Measurements from ENCODE around the gene FAM118B.

DNA sequence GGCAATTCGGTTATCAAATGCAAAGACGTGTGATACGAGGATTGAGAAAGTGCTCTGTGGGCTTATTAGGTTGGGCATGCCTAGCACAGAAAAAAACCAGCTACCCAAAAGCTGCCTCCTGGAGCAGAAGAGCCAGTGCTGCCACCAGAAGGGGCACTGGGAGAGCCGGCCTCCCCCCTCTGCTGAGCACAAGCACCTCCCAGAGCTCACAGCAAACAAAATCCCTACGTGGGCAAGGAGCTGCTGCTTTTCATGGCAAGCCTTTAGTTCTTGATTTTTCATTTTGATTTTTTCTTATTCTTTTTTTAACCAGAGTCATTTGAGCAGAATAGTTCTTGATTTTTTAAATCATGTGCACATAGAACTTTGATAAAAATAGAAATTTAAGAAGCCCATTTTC, 12.9 kb upstream of the FAM118B start:
- TF ChIP-seq, protein P1, sequence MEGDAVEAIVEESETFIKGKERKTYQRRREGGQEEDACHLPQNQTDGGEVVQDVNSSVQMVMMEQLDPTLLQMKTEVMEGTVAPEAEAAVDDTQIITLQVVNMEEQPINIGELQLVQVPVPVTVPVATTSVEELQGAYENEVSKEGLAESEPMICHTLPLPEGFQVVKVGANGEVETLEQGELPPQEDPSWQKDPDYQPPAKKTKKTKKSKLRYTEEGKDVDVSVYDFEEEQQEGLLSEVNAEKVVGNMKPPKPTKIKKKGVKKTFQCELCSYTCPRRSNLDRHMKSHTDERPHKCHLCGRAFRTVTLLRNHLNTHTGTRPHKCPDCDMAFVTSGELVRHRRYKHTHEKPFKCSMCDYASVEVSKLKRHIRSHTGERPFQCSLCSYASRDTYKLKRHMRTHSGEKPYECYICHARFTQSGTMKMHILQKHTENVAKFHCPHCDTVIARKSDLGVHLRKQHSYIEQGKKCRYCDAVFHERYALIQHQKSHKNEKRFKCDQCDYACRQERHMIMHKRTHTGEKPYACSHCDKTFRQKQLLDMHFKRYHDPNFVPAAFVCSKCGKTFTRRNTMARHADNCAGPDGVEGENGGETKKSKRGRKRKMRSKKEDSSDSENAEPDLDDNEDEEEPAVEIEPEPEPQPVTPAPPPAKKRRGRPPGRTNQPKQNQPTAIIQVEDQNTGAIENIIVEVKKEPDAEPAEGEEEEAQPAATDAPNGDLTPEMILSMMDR (IDR thresholded peaks at IDR 0.05): no peak
- TF ChIP-seq POLR2AphosphoS5 (IDR thresholded peaks at IDR 0.05; ENCODE audit: low read depth, low read length): no peak

Measured in Panc1 (cell line).